Measurements from ENCODE around the gene GRIN2A. TPM values are rescaled to one million over a fixed set of nuclear protein-coding genes. Genes with fewer than 3 reads are reported as not detected.

Gene GRIN2A
- total and polyA plus RNA-seq, 2 donors (not counting 3 experiments of a cell fraction or from before 2014, with no cell fraction given): not detected

DNA sequence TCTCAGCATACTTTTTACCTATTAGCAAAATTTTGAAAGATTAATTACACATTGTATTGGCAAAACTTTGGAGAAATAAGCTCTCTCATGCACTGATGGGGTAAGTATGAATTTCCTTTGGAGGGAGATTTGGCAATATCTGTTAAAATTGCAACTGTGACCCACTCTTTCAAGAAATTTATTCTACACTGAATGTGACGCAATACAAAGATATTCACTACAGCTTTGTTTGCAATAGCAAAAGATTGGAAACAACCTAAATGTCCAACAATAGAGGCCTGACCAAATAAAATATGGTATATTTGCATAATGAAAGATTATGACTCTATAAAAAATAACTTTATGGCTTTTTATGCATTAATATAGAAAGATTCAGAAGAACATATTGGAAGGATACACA is 363.5 kb downstream of the GRIN2A start:
- H3K27ac ChIP-seq (ENCODE audit: insufficient read depth, low read depth, low read length): no peak overlapping the region
- DNase-seq (ENCODE audit: low read depth, low spot score) (no peak), FAIRE-seq (no peak)
- H2AFZ ChIP-seq (ENCODE audit: low read depth, low read length): no peak overlapping the region
- H3K4me1 ChIP-seq (ENCODE audit: control insufficient read depth, extremely low read depth, insufficient read depth, low read length): no peaks in the 10 kb centered on the region
- BruUV-seq (replicated peaks): no TSS peak
- intact Hi-C loops (cut with micrococcal nuclease): no loop called here
- H3K9ac ChIP-seq (replicated peaks; ENCODE audit: extremely low read depth, insufficient read depth, low read length): no peak overlapping the region
- no peaks in the 10 kb centered on the region for H3K9me3 ChIP-seq (replicated peaks; ENCODE audit: control insufficient read depth, insufficient read depth, low read length)
- H3K4me2 ChIP-seq (ENCODE audit: insufficient read depth, low read length): no peak overlapping the region
- dilution Hi-C loops (cut with MboI; ENCODE audit: extremely low pct_ligation_motif_present, low sequenced_read_pairs): no loop called here
- H3K4me3 ChIP-seq (replicated peaks in 1 of 3; ENCODE audit: insufficient read depth in 1 of 3, low read depth in 1 of 3, low read length in 3 of 3): no peak overlapping the region
- H3K36me3 ChIP-seq (ENCODE audit: control insufficient read depth in 2 of 2, extremely low read depth in 1 of 2, insufficient read depth in 2 of 2, low read length in 2 of 2): no peaks in the 10 kb centered on the region
- ChIA-PET POLR2A (no interaction called here), CTCF (no interaction called here)
- TF ChIP-seq EZH2 (IDR thresholded peaks at IDR 0.05; ENCODE audit: borderline replicate concordance, low read depth, low read length, severe bottlenecking): no peak
- TF ChIP-seq POLR2AphosphoS5 (IDR thresholded peaks at IDR 0.05; ENCODE audit: insufficient read depth, low read depth, low read length): no peak
- TF ChIP-seq JUN (IDR thresholded peaks at IDR 0.05; ENCODE audit: borderline replicate concordance, insufficient read depth, insufficient read length, low read depth): no peak
- TF ChIP-seq, protein P1, sequence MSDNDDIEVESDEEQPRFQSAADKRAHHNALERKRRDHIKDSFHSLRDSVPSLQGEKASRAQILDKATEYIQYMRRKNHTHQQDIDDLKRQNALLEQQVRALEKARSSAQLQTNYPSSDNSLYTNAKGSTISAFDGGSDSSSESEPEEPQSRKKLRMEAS (IDR thresholded peaks at IDR 0.05; ENCODE audit: insufficient read depth, insufficient read length): no peak
- no peak for TF ChIP-seq POLR2A (IDR thresholded peaks at IDR 0.05; ENCODE audit: low read depth, low read length)
- TF ChIP-seq, protein P2, sequence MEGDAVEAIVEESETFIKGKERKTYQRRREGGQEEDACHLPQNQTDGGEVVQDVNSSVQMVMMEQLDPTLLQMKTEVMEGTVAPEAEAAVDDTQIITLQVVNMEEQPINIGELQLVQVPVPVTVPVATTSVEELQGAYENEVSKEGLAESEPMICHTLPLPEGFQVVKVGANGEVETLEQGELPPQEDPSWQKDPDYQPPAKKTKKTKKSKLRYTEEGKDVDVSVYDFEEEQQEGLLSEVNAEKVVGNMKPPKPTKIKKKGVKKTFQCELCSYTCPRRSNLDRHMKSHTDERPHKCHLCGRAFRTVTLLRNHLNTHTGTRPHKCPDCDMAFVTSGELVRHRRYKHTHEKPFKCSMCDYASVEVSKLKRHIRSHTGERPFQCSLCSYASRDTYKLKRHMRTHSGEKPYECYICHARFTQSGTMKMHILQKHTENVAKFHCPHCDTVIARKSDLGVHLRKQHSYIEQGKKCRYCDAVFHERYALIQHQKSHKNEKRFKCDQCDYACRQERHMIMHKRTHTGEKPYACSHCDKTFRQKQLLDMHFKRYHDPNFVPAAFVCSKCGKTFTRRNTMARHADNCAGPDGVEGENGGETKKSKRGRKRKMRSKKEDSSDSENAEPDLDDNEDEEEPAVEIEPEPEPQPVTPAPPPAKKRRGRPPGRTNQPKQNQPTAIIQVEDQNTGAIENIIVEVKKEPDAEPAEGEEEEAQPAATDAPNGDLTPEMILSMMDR (IDR thresholded peaks at IDR 0.05; ENCODE audit: extremely low read depth in 1 of 2, insufficient read depth in 1 of 2, low read depth in 1 of 2, low read length in 2 of 2): no peak
- no peak for TF ChIP-seq FOS (IDR thresholded peaks at IDR 0.05; ENCODE audit: borderline replicate concordance, insufficient read depth, low read length)
- no peak for TF ChIP-seq GATA2 (IDR thresholded peaks at IDR 0.05; ENCODE audit: insufficient read depth, insufficient read length, low read depth, low read length)
- no peak for TF ChIP-seq MYC (IDR thresholded peaks at IDR 0.05; ENCODE audit: low read depth, low read length)
- no peaks in the 10 kb centered on the region for H3K9me1 ChIP-seq (replicated peaks; ENCODE audit: control insufficient read depth, extremely low read depth, insufficient read depth, low read length)
- H4K20me1 ChIP-seq (replicated peaks; ENCODE audit: control insufficient read depth, extremely low read depth, insufficient read depth, low read length): no peaks in the 10 kb centered on the region
- no peaks in the 10 kb centered on the region for H3K79me2 ChIP-seq (ENCODE audit: control insufficient read depth, insufficient read depth, low read length)
- H3K27me3 ChIP-seq (ENCODE audit: control insufficient read depth in 2 of 2, insufficient read depth in 2 of 2, low read length in 2 of 2): peaks cover 0 to 2% of the 10 kb centered on the region in 2 experiments
